ENCODE measurements around the gene HADHB. TPM values are rescaled to one million over a fixed set of nuclear protein-coding genes. Genes with fewer than 3 reads are reported as not detected.

Gene HADHB
- total and polyA plus RNA-seq, 10 of the 15 experiments (the other 5 are each of a cell fraction or from before 2014, with no cell fraction given) = 53.7 to 145 (median 85.5) TPM

GRCh38 chr2:26309921-26310320 lies 65.2 kb downstream of the HADHB start:
- in situ Hi-C loops (cut with MboI) = no loop called here
- DNase-seq (ENCODE audit: low read depth, low spot score) (no peak), FAIRE-seq (no peak), ATAC-seq (no peak)
- no peak overlapping the region for H3K9ac ChIP-seq (ENCODE audit: control insufficient read depth, insufficient read depth, low read length)
- H3K9me3 ChIP-seq (replicated peaks; ENCODE audit: control insufficient read depth, insufficient read depth, low read length) = no peaks in the 10 kb centered on the region
- SMC1A ChIA-PET (ENCODE audit: uncharacterized antibody, unreplicated experiment) = no interaction called here
- no peaks in the 10 kb centered on the region for H4K20me1 ChIP-seq (ENCODE audit: control insufficient read depth, insufficient read depth)
- no peak overlapping the region for H3K4me3 ChIP-seq
- H3K36me3 ChIP-seq (ENCODE audit: control insufficient read depth in 2 of 2, insufficient read depth in 2 of 2, low read length in 1 of 2) = no peaks in the 10 kb centered on the region
- WGBS (ENCODE audit: insufficient coverage, insufficient replicate concordance, low lambda C conversion rate, missing lambda C conversion rate) = 84% methylated on average over 10 of the region's 10 CpGs
- no peaks in the 10 kb centered on the region for H3K79me2 ChIP-seq (ENCODE audit: control insufficient read depth, insufficient read depth, low read length)
- CTCF ChIA-PET = interaction anchor here (1.0 to 1.2 kb wide), 2 partner anchors 10 to 21 kb away, joined by 4 to 5 read pairs; no protein-coding TSS in a partner anchor
- no peaks in the 10 kb centered on the region for H3K4me1 ChIP-seq (ENCODE audit: control insufficient read depth, insufficient read depth, low read length)
- BruUV-seq (replicated peaks) = no TSS peak
- no peak overlapping the region for H3K27ac ChIP-seq (ENCODE audit: control insufficient read depth, insufficient read depth)
- no peak overlapping the region for H3K4me2 ChIP-seq (ENCODE audit: control insufficient read depth, insufficient read depth)
- no peak overlapping the region for H2AFZ ChIP-seq (ENCODE audit: control insufficient read depth, low read depth, low read length)
- no peaks in the 10 kb centered on the region for H3K27me3 ChIP-seq (replicated peaks in 1 of 2; ENCODE audit: control insufficient read depth in 2 of 2, insufficient read depth in 2 of 2, low read length in 1 of 2)
- intact Hi-C loops (cut with micrococcal nuclease; ENCODE audit: unreplicated experiment) = no loop called here
- RAD21 ChIA-PET (ENCODE audit: unreplicated experiment) = no interaction called here
- POLR2A ChIA-PET = no interaction called here
- no peak for TF ChIP-seq JUNB (IDR thresholded peaks at IDR 0.05)
- TF ChIP-seq, protein P1, sequence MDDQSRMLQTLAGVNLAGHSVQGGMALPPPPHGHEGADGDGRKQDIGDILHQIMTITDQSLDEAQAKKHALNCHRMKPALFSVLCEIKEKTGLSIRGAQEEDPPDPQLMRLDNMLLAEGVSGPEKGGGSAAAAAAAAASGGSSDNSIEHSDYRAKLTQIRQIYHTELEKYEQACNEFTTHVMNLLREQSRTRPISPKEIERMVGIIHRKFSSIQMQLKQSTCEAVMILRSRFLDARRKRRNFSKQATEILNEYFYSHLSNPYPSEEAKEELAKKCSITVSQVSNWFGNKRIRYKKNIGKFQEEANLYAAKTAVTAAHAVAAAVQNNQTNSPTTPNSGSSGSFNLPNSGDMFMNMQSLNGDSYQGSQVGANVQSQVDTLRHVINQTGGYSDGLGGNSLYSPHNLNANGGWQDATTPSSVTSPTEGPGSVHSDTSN (IDR thresholded peaks at IDR 0.05; ENCODE audit: insufficient replicate concordance, low read depth, low read length) = no peak
- TF ChIP-seq SMAD5 (IDR thresholded peaks at IDR 0.05; ENCODE audit: low read depth) = no peak
- no peak for TF ChIP-seq MYC (IDR thresholded peaks at IDR 0.05; ENCODE audit: insufficient read depth, insufficient read length, insufficient replicate concordance, low read length, severe bottlenecking)
- TF ChIP-seq, protein P2, sequence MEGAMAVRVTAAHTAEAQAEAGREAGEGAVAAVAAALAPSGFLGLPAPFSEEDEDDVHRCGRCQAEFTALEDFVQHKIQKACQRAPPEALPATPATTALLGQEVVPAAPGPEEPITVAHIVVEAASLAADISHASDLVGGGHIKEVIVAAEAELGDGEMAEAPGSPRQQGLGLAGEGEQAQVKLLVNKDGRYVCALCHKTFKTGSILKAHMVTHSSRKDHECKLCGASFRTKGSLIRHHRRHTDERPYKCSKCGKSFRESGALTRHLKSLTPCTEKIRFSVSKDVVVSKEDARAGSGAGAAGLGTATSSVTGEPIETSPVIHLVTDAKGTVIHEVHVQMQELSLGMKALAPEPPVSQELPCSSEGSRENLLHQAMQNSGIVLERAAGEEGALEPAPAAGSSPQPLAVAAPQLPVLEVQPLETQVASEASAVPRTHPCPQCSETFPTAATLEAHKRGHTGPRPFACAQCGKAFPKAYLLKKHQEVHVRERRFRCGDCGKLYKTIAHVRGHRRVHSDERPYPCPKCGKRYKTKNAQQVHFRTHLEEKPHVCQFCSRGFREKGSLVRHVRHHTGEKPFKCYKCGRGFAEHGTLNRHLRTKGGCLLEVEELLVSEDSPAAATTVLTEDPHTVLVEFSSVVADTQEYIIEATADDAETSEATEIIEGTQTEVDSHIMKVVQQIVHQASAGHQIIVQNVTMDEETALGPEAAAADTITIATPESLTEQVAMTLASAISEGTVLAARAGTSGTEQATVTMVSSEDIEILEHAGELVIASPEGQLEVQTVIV (IDR thresholded peaks at IDR 0.05; ENCODE audit: borderline replicate concordance, partially characterized antibody) = no peak
- TF ChIP-seq CUX1 (IDR thresholded peaks at IDR 0.05; ENCODE audit: insufficient replicate concordance, low read depth, low read length) = no peak
- no peak for TF ChIP-seq ATF3 (IDR thresholded peaks at IDR 0.05; ENCODE audit: borderline replicate concordance, extremely low read depth, low read depth, low read length)
- TF ChIP-seq IRF3 (IDR thresholded peaks at IDR 0.05) = no peak
